Measurements from ENCODE around the gene C11orf91.
A peak's percentile ranks its signal among the peaks of the same experiment; 100 is the strongest.
"Not testable (repeated sequence)": the region's sequence is repeated elsewhere in the genome, so short reads cannot be mapped to it uniquely, and the experiment has no call there.

C11orf91 gene

GRCh38 chr11:33721426-33721825 lies 20.8 kb upstream of the C11orf91 start:
- DNase-seq: peak; percentile 77

GRCh38 chr11:33719587-33719986 lies 19.0 kb upstream of the C11orf91 start:
- DNase-seq: no peak

- DNase-seq: no peak
These were observed 17.8 kb upstream of the C11orf91 start for GRCh38 chr11:33718440-33718839.

- DNase-seq: peak; percentile 44
These were observed 15.6 kb upstream of the C11orf91 start for GRCh38 chr11:33716243-33716642.

GRCh38 chr11:33713856-33714398 lies 13.3 kb upstream of the C11orf91 start:
- no peak for DNase-seq

GRCh38 chr11:33713151-33713855 lies 12.7 kb upstream of the C11orf91 start:
- no peak for DNase-seq

- no peak for DNase-seq
These were observed 11.8 kb upstream of the C11orf91 start for GRCh38 chr11:33712436-33712835.

- no peak for DNase-seq
These were observed 8.8 kb upstream of the C11orf91 start for GRCh38 chr11:33709466-33709865.

- no peak for DNase-seq
These were observed 8.4 kb upstream of the C11orf91 start for GRCh38 chr11:33708985-33709384.

GRCh38 chr11:33707831-33708230 lies 7.2 kb upstream of the C11orf91 start:
- DNase-seq: not testable (repeated sequence)

- DNase-seq: no peak
These were observed 6.3 kb upstream of the C11orf91 start for GRCh38 chr11:33706966-33707365.

GRCh38 chr11:33706546-33706945 lies 5.9 kb upstream of the C11orf91 start:
- DNase-seq: no peak

- DNase-seq: no peak
These were observed 3.8 kb upstream of the C11orf91 start for GRCh38 chr11:33704240-33705002.

GRCh38 chr11:33703788-33704187 lies 3.2 kb upstream of the C11orf91 start:
- no peak for DNase-seq

GRCh38 chr11:33703234-33703633 lies 2.6 kb upstream of the C11orf91 start:
- DNase-seq: no peak

- peak; percentile 60 for DNase-seq
These were observed 940 bp upstream of the C11orf91 start for GRCh38 chr11:33701302-33702230.

- DNase-seq: no peak
These were observed 544 bp downstream of the C11orf91 start for GRCh38 chr11:33700063-33700501.

GRCh38 chr11:33699515-33700062 lies 1.0 kb downstream of the C11orf91 start:
- DNase-seq: no peak

GRCh38 chr11:33698921-33699320 lies 1.7 kb downstream of the C11orf91 start:
- no peak for DNase-seq

- no peak for DNase-seq
These were observed 2.6 kb downstream of the C11orf91 start for GRCh38 chr11:33697997-33698396.

GRCh38 chr11:33696931-33697638 lies 3.5 kb downstream of the C11orf91 start:
- no peak for DNase-seq

GRCh38 chr11:33696411-33696810 lies 4.2 kb downstream of the C11orf91 start:
- DNase-seq: no peak

Measured in fibroblast of skin of scalp (primary cell).